ENCODE data around the gene PPP2R2D. TPM values are rescaled to one million over a fixed set of nuclear protein-coding genes. Genes with fewer than 3 reads are reported as not detected.

PPP2R2D gene
- polyA plus RNA-seq, 1 of the 3 experiments (the other 2 are of a cell fraction): 25.1 TPM

- TF ChIP-seq ZBTB33 (IDR thresholded peaks at IDR 0.05; ENCODE audit: borderline replicate concordance, low read depth): no peak
- no peak for TF ChIP-seq SMC3 (IDR thresholded peaks at IDR 0.05; ENCODE audit: low read depth, low read length)
- no peak for TF ChIP-seq CHD2 (IDR thresholded peaks at IDR 0.05; ENCODE audit: low read length, partially characterized antibody)
Observed at GRCh38 chr10:131936294-131936693, 35.5 kb downstream of the PPP2R2D start (continued).

GRCh38 chr10:131936736-131937135 lies 35.9 kb downstream of the PPP2R2D start:
- no peak overlapping the region for H2AFZ ChIP-seq (ENCODE audit: low read depth)
- POLR2A ChIA-PET: no interaction called here
- peaks cover 12% of the 10 kb centered on the region; the same call in 1 of the 2 replicates for H4K20me1 ChIP-seq (ENCODE audit: insufficient read depth)
- H3K27me3 ChIP-seq (ENCODE audit: insufficient read depth): no peaks in the 10 kb centered on the region
- no peak overlapping the region for H3K4me2 ChIP-seq
- H3K9me2 ChIP-seq: no peaks in the 10 kb centered on the region
- peaks cover 0 to 14% of the 10 kb centered on the region in 2 experiments; a peak in 1 of 4 replicates for H3K4me1 ChIP-seq (ENCODE audit: control insufficient read depth in 1 of 2, insufficient read depth in 2 of 2, low read depth in 1 of 2, low read length in 1 of 2)
- peaks cover 19 to 42% of the 10 kb centered on the region in 2 experiments for H3K36me3 ChIP-seq (replicated peaks in 1 of 2; ENCODE audit: control insufficient read depth in 1 of 2, insufficient read depth in 2 of 2, low read length in 1 of 2)
- no peak for DNase-seq
- no peak overlapping the region; a peak in 1 of 4 replicates for H3K27ac ChIP-seq (ENCODE audit: low read depth in 2 of 2, low read length in 1 of 2)
- WGBS (ENCODE audit: low lambda C conversion rate): 99% methylated on average over 18 of the region's 18 CpGs
- H3K9me3 ChIP-seq: no peaks in the 10 kb centered on the region
- H3K79me2 ChIP-seq (ENCODE audit: insufficient read depth): peaks cover 56% of the 10 kb centered on the region
- no peaks in the 10 kb centered on the region for H3F3A ChIP-seq (replicated peaks; ENCODE audit: insufficient read depth)
- CTCF ChIA-PET: interaction anchor here (1.9 kb wide), 1 partner anchor 86 kb away, joined by 5 read pairs; no protein-coding TSS in a partner anchor
- TF ChIP-seq RFX5 (IDR thresholded peaks at IDR 0.05; ENCODE audit: low read length): no peak
- no peak for TF ChIP-seq USF1 (IDR thresholded peaks at IDR 0.05; ENCODE audit: borderline replicate concordance, low read depth)
- no peak for TF ChIP-seq PBX3 (IDR thresholded peaks at IDR 0.05)
- TF ChIP-seq TCF12 (IDR thresholded peaks at IDR 0.05): no peak
- TF ChIP-seq MEF2A (IDR thresholded peaks at IDR 0.05; ENCODE audit: borderline replicate concordance, low read depth): no peak
- H3K4me3 ChIP-seq (ENCODE audit: low read depth in 2 of 2, low read length in 1 of 2): no peak overlapping the region
- no peak overlapping the region for H3K9ac ChIP-seq

GRCh38 chr10:131937836-131938235 lies 37.0 kb downstream of the PPP2R2D start:
- Histone ChIP-seq H3K36me3 (replicated peaks in 1 of 2; ENCODE audit: control insufficient read depth in 1 of 2, insufficient read depth in 2 of 2, low read length in 1 of 2) (peaks cover 21 to 47% of the 10 kb centered on the region in 2 experiments), H2AFZ (ENCODE audit: low read depth) (no peak overlapping the region), H4K20me1 (ENCODE audit: insufficient read depth) (0 out of 2 replicates have a peak, but pooled peaks cover 9% of the 10 kb centered on the region), H3K4me2 (no peak overlapping the region), H3K9ac (no peak overlapping the region), H3F3A (replicated peaks; ENCODE audit: insufficient read depth) (no peaks in the 10 kb centered on the region), H3K27ac (ENCODE audit: low read depth in 2 of 2, low read length in 1 of 2) (no peak overlapping the region), H3K4me1 (ENCODE audit: control insufficient read depth in 1 of 2, insufficient read depth in 2 of 2, low read depth in 1 of 2, low read length in 1 of 2) (peaks cover 0 to 8% of the 10 kb centered on the region in 2 experiments; a peak in 1 of 4 replicates), H3K9me2 (no peaks in the 10 kb centered on the region), H3K79me2 (ENCODE audit: insufficient read depth) (peaks cover 44% of the 10 kb centered on the region), H3K9me3 (no peaks in the 10 kb centered on the region), H3K27me3 (ENCODE audit: insufficient read depth) (no peaks in the 10 kb centered on the region), H3K4me3 (ENCODE audit: low read depth in 2 of 2, low read length in 1 of 2) (no peak overlapping the region)
- TF ChIP-seq EZH2phosphoT487 (IDR thresholded peaks at IDR 0.05; ENCODE audit: borderline replicate concordance, low read depth) (no peak), TCF12 (IDR thresholded peaks at IDR 0.05) (no peak), YY1 (IDR thresholded peaks at IDR 0.05; ENCODE audit: low read depth) (no peak), GATA2 (CRISPR knock-in tag; IDR thresholded peaks at IDR 0.05) (no peak), USF1 (IDR thresholded peaks at IDR 0.05; ENCODE audit: borderline replicate concordance, low read depth) (no peak), ELF1 (IDR thresholded peaks at IDR 0.05) (no peak), CHD2 (IDR thresholded peaks at IDR 0.05; ENCODE audit: low read length, partially characterized antibody) (no peak), PBX3 (IDR thresholded peaks at IDR 0.05) (no peak), RXRA (IDR thresholded peaks at IDR 0.05; ENCODE audit: borderline replicate concordance, low read depth) (no peak), RCOR1 (IDR thresholded peaks at IDR 0.05; ENCODE audit: low read length) (no peak)
- 97% methylated on average over 20 of the region's 20 CpGs for WGBS (ENCODE audit: low lambda C conversion rate)
- ChIA-PET CTCF (interaction anchor here (0.9 to 1.9 kb wide), 2 partner anchors 53 to 85 kb away, joined by 3 to 5 read pairs; no protein-coding TSS in a partner anchor), POLR2A (no interaction called here)
- no peak for DNase-seq

Measured in SK-N-SH (cell line).